ENCODE data around the gene PERCC1. TPM values are rescaled to one million over a fixed set of nuclear protein-coding genes. Genes with fewer than 3 reads are reported as not detected.

Gene PERCC1
- total RNA-seq, 6 donors from 2014 or later: 0.27 to 2.2 TPM; not detected in 4

GRCh38 chr16:1458977-1459341, 28.1 kb downstream of the PERCC1 start:
- TF ChIP-seq, protein P1, sequence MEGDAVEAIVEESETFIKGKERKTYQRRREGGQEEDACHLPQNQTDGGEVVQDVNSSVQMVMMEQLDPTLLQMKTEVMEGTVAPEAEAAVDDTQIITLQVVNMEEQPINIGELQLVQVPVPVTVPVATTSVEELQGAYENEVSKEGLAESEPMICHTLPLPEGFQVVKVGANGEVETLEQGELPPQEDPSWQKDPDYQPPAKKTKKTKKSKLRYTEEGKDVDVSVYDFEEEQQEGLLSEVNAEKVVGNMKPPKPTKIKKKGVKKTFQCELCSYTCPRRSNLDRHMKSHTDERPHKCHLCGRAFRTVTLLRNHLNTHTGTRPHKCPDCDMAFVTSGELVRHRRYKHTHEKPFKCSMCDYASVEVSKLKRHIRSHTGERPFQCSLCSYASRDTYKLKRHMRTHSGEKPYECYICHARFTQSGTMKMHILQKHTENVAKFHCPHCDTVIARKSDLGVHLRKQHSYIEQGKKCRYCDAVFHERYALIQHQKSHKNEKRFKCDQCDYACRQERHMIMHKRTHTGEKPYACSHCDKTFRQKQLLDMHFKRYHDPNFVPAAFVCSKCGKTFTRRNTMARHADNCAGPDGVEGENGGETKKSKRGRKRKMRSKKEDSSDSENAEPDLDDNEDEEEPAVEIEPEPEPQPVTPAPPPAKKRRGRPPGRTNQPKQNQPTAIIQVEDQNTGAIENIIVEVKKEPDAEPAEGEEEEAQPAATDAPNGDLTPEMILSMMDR (IDR thresholded peaks at IDR 0.05): no peak
- TF ChIP-seq EP300 (IDR thresholded peaks at IDR 0.05) (no peak), POLR2AphosphoS5 (IDR thresholded peaks at IDR 0.05) (no peak), POLR2A (IDR thresholded peaks at IDR 0.05) (no peak)
- Histone ChIP-seq H3K4me3 (no peak overlapping the region), H3K4me1 (no peaks in the 10 kb centered on the region), H3K27ac (no peak overlapping the region), H3K27me3 (no peaks in the 10 kb centered on the region), H3K36me3 (peaks cover 18 to 78% (median 68%) of the 10 kb centered on the region in 4 donors), H3K9me3 (no peaks in the 10 kb centered on the region)
- no peak for ATAC-seq (ENCODE audit: low FRiP score in 2 of 2)
- peak in 1 of 2 donors; percentile 65 for DNase-seq
- 61 to 88% methylated on average over 10 to 14 of the region's 14 CpGs for WGBS, 2 donors

DNA sequence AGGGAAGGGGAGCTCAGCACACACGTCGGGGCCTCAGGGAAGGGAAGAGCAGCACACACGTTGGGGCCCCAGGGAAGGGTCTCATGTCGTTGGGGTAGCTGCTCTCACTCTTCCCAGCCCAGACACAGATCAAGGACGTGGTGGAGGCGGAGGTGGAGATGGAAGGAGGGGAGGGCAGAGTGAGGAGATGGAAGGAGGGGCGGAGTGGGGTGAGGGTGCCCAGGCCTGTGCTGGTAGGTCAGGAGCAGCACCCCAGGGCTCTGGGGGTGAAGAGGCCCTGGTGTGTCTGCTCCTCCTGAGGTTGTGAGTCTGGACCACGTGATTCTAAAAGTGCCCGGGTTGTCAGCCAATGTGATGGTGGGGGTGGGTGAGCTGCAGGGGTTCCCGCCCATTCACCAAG, 29.1 kb downstream of the PERCC1 start:
- H3K36me3 ChIP-seq: peaks cover 12 to 78% (median 60%) of the 10 kb centered on the region in 4 donors
- peak in 1 of 2 donors; percentile 22 for DNase-seq

GRCh38 chr16:1460602-1461138, 29.8 kb downstream of the PERCC1 start:
- Histone ChIP-seq H3K4me3 (no peak overlapping the region), H3K27ac (no peak overlapping the region), H3K36me3 (peaks cover 9 to 74% (median 53%) of the 10 kb centered on the region in 4 donors), H3K4me1 (no peaks in the 10 kb centered on the region), H3K9me3 (no peaks in the 10 kb centered on the region), H3K27me3 (no peaks in the 10 kb centered on the region)
- DNase-seq (peak in 1 of 2 donors; percentile 80), ATAC-seq (ENCODE audit: low FRiP score in 2 of 2) (no peak)
- 90 to 100% methylated on average over 5 to 20 of the region's 30 CpGs for WGBS, 2 donors
- TF ChIP-seq, protein P1 (IDR thresholded peaks at IDR 0.05): no peak
- no peak for TF ChIP-seq EP300 (IDR thresholded peaks at IDR 0.05)
- no peak for TF ChIP-seq POLR2A (IDR thresholded peaks at IDR 0.05)
- TF ChIP-seq POLR2AphosphoS5 (IDR thresholded peaks at IDR 0.05): no peak

More for the DNA sequence above, 29.1 kb downstream of the PERCC1 start:
- Histone ChIP-seq H3K27ac (no peak overlapping the region), H3K27me3 (no peaks in the 10 kb centered on the region), H3K4me3 (no peak overlapping the region), H3K9me3 (no peaks in the 10 kb centered on the region), H3K4me1 (no peaks in the 10 kb centered on the region)
- 84 to 86% methylated on average over 9 to 10 of the region's 10 CpGs for WGBS, 2 donors
- no peak for ATAC-seq (ENCODE audit: low FRiP score in 2 of 2)
- no peak for TF ChIP-seq POLR2A (IDR thresholded peaks at IDR 0.05)
- TF ChIP-seq, protein P1 (IDR thresholded peaks at IDR 0.05): no peak

DNA sequence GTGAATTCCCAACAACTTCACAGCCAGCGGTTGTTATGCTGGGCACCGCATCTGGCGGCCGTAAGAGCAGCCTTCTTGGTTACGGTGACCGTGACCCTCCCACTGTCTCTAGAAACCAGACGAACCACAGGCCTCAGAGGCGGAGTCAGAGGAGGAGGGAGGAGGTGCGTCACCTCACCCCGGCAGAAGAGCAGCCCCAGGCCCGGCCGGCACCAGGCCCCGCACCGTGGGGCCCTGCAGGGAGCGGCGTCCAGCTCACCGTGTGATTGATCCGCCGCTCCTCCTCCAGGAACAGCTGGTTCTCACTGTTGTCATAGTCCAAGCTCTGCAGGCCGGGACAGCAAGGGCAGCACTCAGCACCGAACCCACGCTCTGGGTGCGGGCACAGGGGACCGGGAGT, 30.3 kb downstream of the PERCC1 start:
- 87 to 94% methylated on average over 12 to 24 of the region's 24 CpGs for WGBS, 2 donors
- TF ChIP-seq POLR2AphosphoS5 (IDR thresholded peaks at IDR 0.05) (no peak), EP300 (IDR thresholded peaks at IDR 0.05) (no peak), POLR2A (IDR thresholded peaks at IDR 0.05) (no peak)
- TF ChIP-seq, protein P1 (IDR thresholded peaks at IDR 0.05): no peak
- ATAC-seq (ENCODE audit: low FRiP score in 2 of 2) (no peak), DNase-seq (peak in 1 of 2 donors; percentile 68)
- Histone ChIP-seq H3K4me1 (no peaks in the 10 kb centered on the region), H3K4me3 (no peak overlapping the region), H3K27me3 (no peaks in the 10 kb centered on the region), H3K9me3 (no peaks in the 10 kb centered on the region), H3K36me3 (peaks cover 9 to 72% (median 48%) of the 10 kb centered on the region in 4 donors), H3K27ac (no peak overlapping the region)
